IPS-18a (cell line): ENCODE results near the gene FNDC11.
"Not testable (repeated sequence)": the region's sequence is repeated elsewhere in the genome, so short reads cannot be mapped to it uniquely, and the experiment has no call there.

Experiments used
- H3K27ac ChIP-seq: one replicate; pipeline ENCODE4 v1.5.1; 2013; ENCODE audit warnings: low read length
- H3K27me3 ChIP-seq: one replicate; pipeline ENCODE4 v1.6.1; 2013; ENCODE audit warnings: mild to moderate bottlenecking, low read length; ENCODE audit not compliant: control insufficient read depth, insufficient read depth
- H3K36me3 ChIP-seq: one replicate; pipeline ENCODE4 v1.6.1; 2013; ENCODE audit warnings: low read depth, low read length; ENCODE audit not compliant: control insufficient read depth
- H3K4me1 ChIP-seq: one replicate; pipeline ENCODE4 v1.6.1; 2013; ENCODE audit warnings: low read depth, low read length; ENCODE audit not compliant: control insufficient read depth
- H3K4me3 ChIP-seq: one replicate; pipeline ENCODE4 v1.5.1; 2013; ENCODE audit warnings: low read length
- H3K9ac ChIP-seq: one replicate; pipeline ENCODE4 v1.6.1; 2013; ENCODE audit warnings: mild to moderate bottlenecking, low read length, moderate library complexity
- H3K9me3 ChIP-seq: one replicate; pipeline ENCODE4 v1.6.1; 2013; ENCODE audit warnings: low read depth, low read length; ENCODE audit not compliant: control insufficient read depth

FNDC11 gene

DNA sequence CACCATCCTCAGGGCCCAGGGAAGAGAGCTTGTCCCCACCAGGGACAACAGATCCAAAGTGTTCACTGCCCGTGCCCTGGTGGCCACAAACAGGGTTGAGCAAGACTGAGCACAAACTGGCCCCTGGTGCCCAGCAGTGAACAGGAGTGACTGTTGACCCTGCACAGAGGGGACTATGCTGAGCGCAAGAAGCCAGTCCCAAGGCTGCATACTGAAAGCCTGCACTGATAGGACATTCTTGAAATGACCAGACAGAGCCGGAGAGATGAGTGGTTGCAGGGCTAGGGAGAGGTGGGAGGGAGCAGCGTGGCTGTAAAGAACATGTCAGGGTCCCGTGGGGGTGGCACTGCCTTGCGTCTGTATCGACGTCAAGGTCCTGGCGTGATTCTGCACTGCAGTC lies 2.9 kb upstream of the FNDC11 start:
- H3K4me3 ChIP-seq, result no peak overlapping the region
- H3K36me3 ChIP-seq, result no peaks in the 10 kb centered on the region
- H3K4me1 ChIP-seq, result peaks cover 10% of the 10 kb centered on the region

GRCh38 chr20:63552481-63553249 lies 1.3 kb upstream of the FNDC11 start:
- Histone ChIP-seq H3K27ac (no peak overlapping the region), H3K27me3 (peaks cover 7% of the 10 kb centered on the region), H3K9ac (no peak overlapping the region)

More for the DNA sequence above, 2.9 kb upstream of the FNDC11 start:
- H3K9ac ChIP-seq, result no peak overlapping the region
- H3K27me3 ChIP-seq, result peaks cover 7% of the 10 kb centered on the region
- H3K9me3 ChIP-seq, result no peaks in the 10 kb centered on the region
- H3K27ac ChIP-seq, result no peak overlapping the region

DNA sequence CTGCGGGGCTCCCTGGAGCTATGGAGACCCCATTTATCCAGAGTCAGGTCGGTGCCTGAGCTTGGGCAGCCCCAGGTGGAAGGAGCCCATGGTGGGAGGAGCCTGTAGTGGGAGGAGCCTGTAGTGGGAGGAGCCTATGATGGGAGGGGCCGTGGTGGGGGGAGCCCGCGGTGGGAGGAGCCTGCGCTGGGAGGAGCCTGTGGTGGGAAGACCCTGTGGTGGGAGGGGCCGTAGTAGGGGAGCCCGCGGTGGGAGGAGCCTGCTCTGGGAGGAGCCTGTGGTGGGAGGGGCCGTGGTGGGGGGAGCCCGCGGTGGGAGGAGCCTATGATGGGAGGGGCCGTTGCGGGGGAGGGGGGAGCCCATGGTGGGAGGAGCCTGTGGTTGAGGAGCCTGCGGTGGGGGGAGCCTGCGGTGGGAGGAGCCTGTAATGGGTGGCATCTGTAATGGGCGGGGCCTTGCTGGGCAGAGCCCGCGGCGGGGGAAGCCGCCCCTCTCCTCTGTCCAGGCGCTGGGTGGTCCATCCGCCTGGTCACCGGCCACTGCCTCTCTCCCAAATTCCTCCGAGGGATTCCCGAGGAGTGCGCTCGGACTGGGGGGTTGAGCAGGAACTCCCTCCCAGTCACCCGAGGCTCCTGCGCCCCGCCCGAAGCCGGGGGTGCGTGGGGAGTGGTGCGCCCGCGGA lies 567 bp upstream of the FNDC11 start:
- Histone ChIP-seq H3K27me3 (peaks cover 7% of the 10 kb centered on the region), H3K27ac (no peak overlapping the region), H3K4me3 (peak overlapping the region; percentile 84), H3K4me1 (peaks cover 10% of the 10 kb centered on the region), H3K9ac (peak overlapping the region; percentile 62), H3K36me3 (no peaks in the 10 kb centered on the region), H3K9me3 (no peaks in the 10 kb centered on the region)

More at GRCh38 chr20:63552481-63553249, 1.3 kb upstream of the FNDC11 start:
- H3K4me3 ChIP-seq, result no peak overlapping the region
- H3K9me3 ChIP-seq, result no peaks in the 10 kb centered on the region
- H3K4me1 ChIP-seq, result peaks cover 10% of the 10 kb centered on the region
- no peaks in the 10 kb centered on the region for H3K36me3 ChIP-seq

DNA sequence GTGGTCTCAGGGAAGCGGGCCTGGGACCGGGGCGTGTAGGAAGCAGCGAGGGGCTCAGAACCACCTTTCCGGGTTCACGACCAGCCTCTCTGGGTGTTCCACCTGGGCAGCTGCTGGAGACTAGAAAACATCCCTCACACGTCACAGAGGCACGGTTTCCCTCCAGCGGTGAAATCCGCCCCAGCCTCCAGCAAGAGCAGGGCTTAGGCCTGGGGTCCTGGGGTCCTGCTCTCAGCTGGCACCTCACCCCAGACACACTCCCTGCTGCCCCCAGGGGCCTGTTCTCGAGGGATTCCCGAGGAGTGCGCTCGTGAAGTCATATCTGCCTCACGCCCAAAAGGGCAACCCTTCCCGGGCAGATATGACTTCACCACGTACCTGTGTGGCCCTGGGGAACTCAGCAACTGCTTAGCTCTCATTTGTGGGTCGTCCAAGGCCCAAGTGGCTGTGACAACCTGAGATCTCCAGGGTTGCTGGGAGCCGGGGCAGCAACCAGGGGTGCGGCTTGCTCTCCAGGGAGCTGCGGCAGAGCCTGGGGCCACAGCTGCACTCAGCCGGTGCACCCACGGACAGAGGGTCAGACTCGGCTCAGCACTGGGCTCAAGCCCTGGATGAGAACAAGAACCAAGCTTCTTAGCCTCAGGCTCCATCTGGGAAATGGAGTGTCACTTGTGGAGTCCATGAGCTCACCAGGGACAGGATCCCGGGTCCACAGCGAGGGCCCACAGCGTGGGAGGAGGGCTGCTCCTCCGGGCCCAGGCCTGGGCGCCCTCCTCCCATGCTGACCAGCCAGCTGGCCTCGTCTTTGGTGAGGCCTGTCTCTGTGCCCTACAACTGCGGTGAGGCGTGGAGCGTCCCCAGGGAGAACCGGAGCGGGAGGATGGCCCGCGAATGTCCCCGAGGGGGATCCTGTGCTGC lies 661 bp downstream of the FNDC11 start:
- H3K27me3 ChIP-seq, result peaks cover 7% of the 10 kb centered on the region
- no peak overlapping the region for H3K27ac ChIP-seq
- peak overlapping the region; percentile 84 for H3K4me3 ChIP-seq
- peaks cover 10% of the 10 kb centered on the region for H3K4me1 ChIP-seq
- no peaks in the 10 kb centered on the region for H3K36me3 ChIP-seq
- H3K9me3 ChIP-seq, result no peaks in the 10 kb centered on the region
- peak overlapping the region; percentile 12 for H3K9ac ChIP-seq

DNA sequence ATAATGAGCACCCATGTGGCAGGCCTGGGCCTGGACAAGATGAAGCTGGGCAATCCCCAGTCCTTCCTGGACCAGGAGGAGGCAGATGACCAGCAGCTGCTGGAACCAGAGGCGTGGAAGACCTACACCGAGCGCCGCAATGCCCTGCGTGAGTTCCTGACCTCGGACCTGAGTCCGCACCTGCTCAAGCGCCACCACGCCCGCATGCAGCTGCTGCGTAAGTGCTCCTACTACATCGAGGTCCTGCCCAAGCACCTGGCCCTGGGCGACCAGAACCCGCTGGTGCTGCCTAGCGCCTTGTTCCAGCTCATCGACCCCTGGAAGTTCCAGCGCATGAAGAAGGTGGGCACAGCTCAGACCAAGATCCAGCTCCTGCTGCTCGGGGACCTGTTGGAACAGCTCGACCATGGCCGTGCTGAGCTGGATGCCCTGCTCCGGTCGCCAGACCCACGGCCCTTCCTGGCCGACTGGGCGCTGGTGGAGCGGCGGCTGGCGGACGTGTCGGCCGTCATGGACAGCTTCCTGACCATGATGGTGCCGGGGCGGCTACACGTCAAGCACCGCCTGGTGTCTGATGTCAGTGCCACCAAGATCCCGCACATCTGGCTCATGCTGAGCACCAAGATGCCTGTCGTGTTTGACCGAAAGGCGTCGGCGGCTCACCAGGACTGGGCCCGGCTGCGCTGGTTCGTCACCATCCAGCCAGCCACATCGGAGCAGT lies 1.9 kb downstream of the FNDC11 start:
- Histone ChIP-seq H3K9me3 (no peaks in the 10 kb centered on the region), H3K4me3 (no peak overlapping the region), H3K4me1 (peaks cover 10% of the 10 kb centered on the region), H3K36me3 (no peaks in the 10 kb centered on the region), H3K27me3 (peaks cover 7% of the 10 kb centered on the region), H3K9ac (no peak overlapping the region), H3K27ac (no peak overlapping the region)

DNA sequence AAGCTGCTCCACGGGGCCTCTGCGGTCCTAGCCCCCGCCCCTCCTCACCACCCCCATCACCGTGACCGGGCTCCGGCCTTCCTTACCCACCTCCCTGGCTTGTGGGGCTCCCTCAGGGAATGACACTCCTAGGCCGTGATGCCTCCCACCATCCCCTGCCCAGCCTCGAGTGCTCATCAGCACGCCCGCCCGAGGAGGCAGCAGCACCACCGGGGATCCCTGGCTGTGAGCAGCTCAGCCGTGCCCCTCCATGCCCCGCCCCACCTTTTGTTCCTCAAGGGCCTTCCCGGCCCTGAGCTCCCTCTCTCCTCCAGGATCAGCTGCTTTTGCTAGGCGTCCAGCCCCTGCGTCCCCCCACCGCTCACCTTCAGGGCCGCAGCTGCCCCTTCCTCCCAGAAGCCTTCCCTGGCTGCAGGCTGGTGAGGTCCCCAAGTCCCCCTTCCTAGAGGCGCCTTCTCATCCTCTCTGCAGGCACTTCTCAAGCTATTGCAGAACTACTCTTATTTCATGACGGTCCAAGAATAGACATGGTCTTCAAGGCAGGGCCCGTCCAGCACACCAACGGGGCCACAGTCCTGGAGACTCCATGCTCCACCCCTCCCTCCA lies 3.0 kb downstream of the FNDC11 start:
- H3K9ac ChIP-seq, result no peak overlapping the region
- H3K36me3 ChIP-seq, result no peaks in the 10 kb centered on the region
- no peaks in the 10 kb centered on the region for H3K9me3 ChIP-seq
- H3K4me3 ChIP-seq, result no peak overlapping the region
- H3K27me3 ChIP-seq, result peaks cover 7% of the 10 kb centered on the region
- H3K4me1 ChIP-seq, result peaks cover 10% of the 10 kb centered on the region
- no peak overlapping the region for H3K27ac ChIP-seq

GRCh38 chr20:63557481-63557891 lies 3.5 kb downstream of the FNDC11 start:
- no peak overlapping the region for H3K9ac ChIP-seq
- H3K4me3 ChIP-seq, result no peak overlapping the region
- H3K27me3 ChIP-seq, result peaks cover 7% of the 10 kb centered on the region
- no peaks in the 10 kb centered on the region for H3K9me3 ChIP-seq
- H3K27ac ChIP-seq, result no peak overlapping the region
- H3K36me3 ChIP-seq, result no peaks in the 10 kb centered on the region
- peaks cover 7% of the 10 kb centered on the region for H3K4me1 ChIP-seq

GRCh38 chr20:63558804-63559484 lies 5.0 kb downstream of the FNDC11 start:
- Histone ChIP-seq H3K27me3 (peaks cover 7% of the 10 kb centered on the region), H3K4me3 (no peak overlapping the region), H3K4me1 (no peaks in the 10 kb centered on the region), H3K9ac (no peak overlapping the region), H3K27ac (no peak overlapping the region), H3K36me3 (no peaks in the 10 kb centered on the region), H3K9me3 (no peaks in the 10 kb centered on the region)

DNA sequence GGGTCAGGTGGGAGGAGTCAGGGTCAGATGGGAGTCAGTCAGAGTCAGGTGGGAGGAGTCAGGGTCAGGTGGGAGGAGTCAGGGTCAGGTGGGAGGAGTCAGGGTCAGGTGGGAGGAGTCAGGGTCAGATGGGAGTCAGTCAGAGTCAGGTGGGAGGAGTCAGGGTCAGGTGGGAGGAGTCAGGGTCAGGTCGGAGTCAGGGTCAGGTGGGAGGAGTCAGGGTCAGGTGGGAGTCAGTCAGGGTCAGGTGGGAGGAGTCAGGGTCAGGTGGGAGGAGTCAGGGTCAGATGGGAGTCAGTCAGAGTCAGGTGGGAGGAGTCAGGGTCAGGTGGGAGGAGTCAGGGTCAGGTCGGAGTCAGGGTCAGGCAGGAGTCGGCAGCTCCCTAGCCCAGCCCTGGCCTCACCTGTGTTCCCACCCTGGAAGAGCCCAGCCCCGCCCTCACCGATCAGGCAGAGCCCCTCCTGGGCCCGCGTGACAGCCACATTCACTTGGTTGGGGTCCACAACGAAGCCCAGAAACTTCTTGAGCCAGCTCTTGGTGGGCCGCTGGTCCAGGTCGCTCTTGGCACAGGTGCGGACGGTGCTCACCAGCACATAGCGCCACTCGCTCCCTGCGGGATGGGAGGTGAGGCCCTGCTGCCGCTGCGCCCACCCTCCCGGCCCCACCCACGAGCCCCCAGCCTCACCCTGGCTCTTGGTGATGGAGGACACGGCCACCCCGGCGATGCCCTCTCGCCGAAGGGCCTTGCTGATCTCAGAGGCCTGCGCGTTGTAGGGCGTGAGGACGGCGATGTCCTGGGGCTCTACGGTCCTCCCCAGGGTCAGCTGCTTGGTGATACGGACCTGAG lies 5.8 kb downstream of the FNDC11 start:
- not testable (repeated sequence) for H3K36me3 ChIP-seq, H3K27me3 ChIP-seq, H3K9me3 ChIP-seq, H3K4me1 ChIP-seq, H3K27ac ChIP-seq, H3K9ac ChIP-seq, H3K4me3 ChIP-seq

DNA sequence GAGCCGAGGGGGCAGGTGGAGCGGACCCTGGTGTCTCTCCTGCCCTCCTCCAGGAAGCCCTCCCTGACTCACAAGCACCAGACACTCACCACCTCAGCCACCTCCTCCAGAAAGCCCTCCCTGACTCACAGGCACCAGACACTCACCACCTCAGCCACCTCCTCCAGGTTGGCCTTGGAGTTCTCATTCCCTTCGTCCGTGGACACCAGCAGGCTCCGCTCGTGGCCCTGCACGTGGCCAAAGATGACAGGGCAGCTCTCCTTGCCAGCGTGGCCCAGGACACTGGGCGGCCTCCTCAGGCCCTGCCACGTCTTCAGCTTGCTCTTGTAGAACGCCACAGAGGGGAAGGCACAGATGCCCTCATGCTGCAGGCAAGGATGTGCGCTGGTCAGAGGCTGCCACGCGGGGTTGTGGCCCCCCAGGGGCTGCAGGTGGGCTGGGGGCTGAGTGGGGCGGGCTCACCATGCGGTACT lies 6.4 kb downstream of the FNDC11 start:
- no peaks in the 10 kb centered on the region for H3K36me3 ChIP-seq
- no peaks in the 10 kb centered on the region for H3K4me1 ChIP-seq
- H3K9ac ChIP-seq, result no peak overlapping the region
- no peaks in the 10 kb centered on the region for H3K9me3 ChIP-seq
- H3K27ac ChIP-seq, result no peak overlapping the region
- no peaks in the 10 kb centered on the region for H3K27me3 ChIP-seq
- no peak overlapping the region for H3K4me3 ChIP-seq
